CD14-positive monocyte (primary cell): ENCODE measurements around the gene CHML. TPM values are rescaled to one million over a fixed set of nuclear protein-coding genes. Genes with fewer than 3 reads are reported as not detected.

Experiments used
- DNase-seq, 3 donors: peaks; one replicate each; pipeline ENCODE4 v3.0.0-alpha.2; 2011 to 2022
- H2AFZ ChIP-seq: 2 replicates; pipeline ENCODE4 v1.6.0; 2012; ENCODE audit warnings: mild to moderate bottlenecking, low read depth, low read length, inconsistent platforms; ENCODE audit not compliant: insufficient read depth, poor library complexity, severe bottlenecking
- H3K27ac ChIP-seq, 2 donors: 1 replicate in 1 of 2; 2 replicates in 1 of 2; pipeline ENCODE4 v1.5.1; 2012 to 2013; ENCODE audit warnings: low read length in 2 of 2, control low read depth in 1 of 2, inconsistent platforms in 1 of 2, low read depth in 1 of 2, mild to moderate bottlenecking in 1 of 2
- H3K27me3 ChIP-seq, 2 donors: one replicate each; pipeline versions ENCODE4 v1.6.0 to v1.6.1; 2011 to 2013; ENCODE audit warnings: low read length in 2 of 2; ENCODE audit not compliant: control insufficient read depth in 2 of 2, insufficient read depth in 2 of 2
- H3K36me3 ChIP-seq, 2 donors: replicated peaks in 1 of 2; 1 replicate in 1 of 2; 2 replicates in 1 of 2; pipeline versions ENCODE4 v1.5.1 to v1.6.1; 2012 to 2013; ENCODE audit warnings: low read length in 2 of 2, control low read depth in 1 of 2, inconsistent platforms in 1 of 2, mild to moderate bottlenecking in 1 of 2; ENCODE audit not compliant: insufficient read depth in 2 of 2, control insufficient read depth in 1 of 2
- H3K4me1 ChIP-seq, 2 donors: 1 replicate in 1 of 2; 2 replicates in 1 of 2; pipeline versions ENCODE4 v1.5.1 to v1.6.1; 2012 to 2013; ENCODE audit warnings: low read length in 2 of 2, control low read depth in 1 of 2, inconsistent platforms in 1 of 2, mild to moderate bottlenecking in 1 of 2, moderate library complexity in 1 of 2; ENCODE audit not compliant: insufficient read depth in 2 of 2, control insufficient read depth in 1 of 2
- H3K4me2 ChIP-seq: replicated peaks from 2 replicates; pipeline ENCODE3; 2012; ENCODE audit warnings: low read length, moderate library complexity, mild to moderate bottlenecking; ENCODE audit not compliant: poor library complexity, severe bottlenecking; ENCODE audit errors: extremely low read depth
- H3K4me3 ChIP-seq, 3 experiments: fragments of 200-600 bp in 1 of 3; sonication (generic) in 1 of 3; replicated peaks in 1 of 3; 1 replicate in 2 of 3; 2 replicates in 1 of 3; pipeline ENCODE4 v1.5.1; 2011 to 2013; ENCODE audit warnings: low read length in 3 of 3, mild to moderate bottlenecking in 3 of 3, control low read depth in 2 of 3, low read depth in 2 of 3, inconsistent platforms in 1 of 3, moderate library complexity in 1 of 3
- H3K79me2 ChIP-seq: 2 replicates; pipeline ENCODE4 v1.6.0; 2012; ENCODE audit warnings: mild to moderate bottlenecking, control low read depth, inconsistent platforms, low read length, moderate library complexity; ENCODE audit not compliant: insufficient read depth
- H3K9ac ChIP-seq: 2 replicates; pipeline ENCODE4 v1.6.0; 2017; ENCODE audit warnings: low read length, mild to moderate bottlenecking; ENCODE audit not compliant: insufficient read depth, poor library complexity, severe bottlenecking
- H3K9me3 ChIP-seq, 2 donors: replicated peaks in 1 of 2; 1 replicate in 1 of 2; 2 replicates in 1 of 2; pipeline versions ENCODE4 v1.5.1 to v1.6.1; 2012 to 2013; ENCODE audit warnings: low read length in 2 of 2, control low read depth in 1 of 2; ENCODE audit not compliant: control insufficient read depth in 1 of 2, insufficient read depth in 1 of 2
- H4K20me1 ChIP-seq: 2 replicates; pipeline ENCODE4 v1.6.0; 2012; ENCODE audit warnings: mild to moderate bottlenecking, low read length, control low read depth, moderate library complexity; ENCODE audit not compliant: insufficient read depth
- H3K27ac Mint-ChIP-seq, 7 donors: one replicate each; pipeline ENCODE4 v1.8.0; 2020; ENCODE audit warnings: mild to moderate bottlenecking in 7 of 7, mixed read lengths in 7 of 7, moderate library complexity in 6 of 7, inconsistent platforms in 2 of 7
- H3K27me3 Mint-ChIP-seq, 3 donors: one replicate each; pipeline ENCODE4 v1.8.0; 2021 to 2022; ENCODE audit warnings: low read depth in 3 of 3, mild to moderate bottlenecking in 3 of 3, mixed read lengths in 3 of 3, moderate library complexity in 3 of 3, inconsistent platforms in 1 of 3
- H3K36me3 Mint-ChIP-seq, 2 donors: one replicate each; pipeline ENCODE4 v1.8.0; 2020; ENCODE audit warnings: mixed read lengths in 2 of 2, inconsistent platforms in 1 of 2, mild to moderate bottlenecking in 1 of 2
- H3K4me1 Mint-ChIP-seq: one replicate; pipeline ENCODE4 v1.8.0; 2020; ENCODE audit warnings: mild to moderate bottlenecking, mixed read lengths
- H3K4me3 Mint-ChIP-seq, 2 donors: one replicate each; pipeline ENCODE4 v1.8.0; 2020; ENCODE audit warnings: mild to moderate bottlenecking in 2 of 2, mixed read lengths in 2 of 2, moderate library complexity in 1 of 2
- H3K9me3 Mint-ChIP-seq, 7 donors: one replicate each; pipeline ENCODE4 v1.8.0; 2020 to 2022; ENCODE audit warnings: mixed read lengths in 7 of 7, mild to moderate bottlenecking in 6 of 7, moderate library complexity in 6 of 7, inconsistent platforms in 2 of 7
- CTCF ChIP-seq: fragments of 200-600 bp; IDR thresholded peaks from one replicate; pipeline ENCODE4 v1.8.0; 2022; ENCODE audit warnings: antibody characterized with exemption, mild to moderate bottlenecking
- WGBS: methylation state at CpG from one replicate; pipeline ENCODE4 v1.1.5; 2013; ENCODE audit warnings: missing lambda C conversion rate; ENCODE audit not compliant: insufficient coverage; 5-methylcytosine and 5-hydroxymethylcytosine counted together
- intact Hi-C, 2 donors: fragments of 100-400 bp; cut with micrococcal nuclease; formaldehyde crosslinking; loops; one replicate each; pipeline versions ENCODE4 v1.15.0 to v1.15.1; 2023
- polyA plus RNA-seq, 3 donors: library from polyadenylated mRNA; depleted of rRNA in 1 of 3; unstranded in 2 of 3; stranded (reverse) in 1 of 3; fragments of 300-500 nt in 2 of 3; fragments of >200 nt in 1 of 3; fragmentation: Illumina TruSeq in 2 of 3; gene quantifications; 1 replicate in 2 of 3; 2 replicates in 1 of 3; pipeline ENCODE4 v1.2.3, GENCODE V29; 2012 to 2021

The CHML gene
- polyA plus RNA-seq, 3 donors, result 3.4 to 6.6 (median 3.4) TPM

- DNase-seq, result no peak
- intact Hi-C loops, result loop anchor here in 1 of 2 donors (10.0 kb wide), 1 partner anchor 197 kb away; the partner anchor contains the start of gene EXO1
- 100% methylated on average over 1 of the region's 1 CpG for WGBS
Measured at GRCh38 chr1:241648159-241648558, 8.0 kb upstream of the CHML start.

GRCh38 chr1:241647658-241648057, 7.5 kb upstream of the CHML start:
- H3K27ac ChIP-seq, result no peak overlapping the region
- peak in 1 of 3 donors; percentile 29 for DNase-seq
- TF ChIP-seq CTCF, result no peak
- H3K4me1 ChIP-seq, result no peaks in the 10 kb centered on the region
- intact Hi-C loops, result loop anchor here in 1 of 2 donors (10.0 kb wide), 1 partner anchor 197 kb away; the partner anchor contains the start of gene EXO1
- H3K4me2 ChIP-seq, result no peak overlapping the region
- Mint-ChIP-seq H3K4me3 (no peak overlapping the region), H3K4me1 (peaks cover 2% of the 10 kb centered on the region), H3K27ac (no peak overlapping the region), H3K36me3 (no peaks in the 10 kb centered on the region), H3K9me3 (peaks cover 0 to 10% (median 2%) of the 10 kb centered on the region in 7 donors), H3K27me3 (peaks cover 7 to 11% (median 9%) of the 10 kb centered on the region in 3 donors)
- no peaks in the 10 kb centered on the region for H4K20me1 ChIP-seq
- no peaks in the 10 kb centered on the region for H3K36me3 ChIP-seq
- no peaks in the 10 kb centered on the region for H3K79me2 ChIP-seq
- H3K9me3 ChIP-seq, result no peaks in the 10 kb centered on the region
- no peaks in the 10 kb centered on the region for H3K27me3 ChIP-seq
- H2AFZ ChIP-seq, result no peak overlapping the region
- WGBS, result 75% methylated on average over 1 of the region's 1 CpG
- no peak overlapping the region for H3K9ac ChIP-seq
- H3K4me3 ChIP-seq, result no peak overlapping the region

More at GRCh38 chr1:241648159-241648558, 8.0 kb upstream of the CHML start:
- Histone ChIP-seq H3K9me3 (no peaks in the 10 kb centered on the region), H3K9ac (no peak overlapping the region), H2AFZ (no peak overlapping the region), H4K20me1 (no peaks in the 10 kb centered on the region), H3K27ac (no peak overlapping the region), H3K4me3 (no peak overlapping the region), H3K4me1 (no peaks in the 10 kb centered on the region), H3K79me2 (no peaks in the 10 kb centered on the region), H3K27me3 (no peaks in the 10 kb centered on the region), H3K36me3 (no peaks in the 10 kb centered on the region), H3K4me2 (no peak overlapping the region)
- no peak overlapping the region for H3K4me3 Mint-ChIP-seq
- TF ChIP-seq CTCF, result no peak
- no peaks in the 10 kb centered on the region for H3K36me3 Mint-ChIP-seq
- H3K4me1 Mint-ChIP-seq, result peaks cover 2% of the 10 kb centered on the region
- no peak overlapping the region for H3K27ac Mint-ChIP-seq
- H3K9me3 Mint-ChIP-seq, result peaks cover 0 to 8% (median 1%) of the 10 kb centered on the region in 7 donors
- H3K27me3 Mint-ChIP-seq, result peaks cover 7 to 9% (median 9%) of the 10 kb centered on the region in 3 donors
